GM12801 (cell line): ENCODE results near the gene NFIL3.

Experiments
- CTCF ChIP-seq: IDR thresholded peaks from one replicate; pipeline ENCODE4 v1.5.1; 2011; ENCODE audit warnings: control low read depth; ENCODE audit not compliant: insufficient read length; ENCODE audit errors: extremely low read depth

The NFIL3 gene

DNA sequence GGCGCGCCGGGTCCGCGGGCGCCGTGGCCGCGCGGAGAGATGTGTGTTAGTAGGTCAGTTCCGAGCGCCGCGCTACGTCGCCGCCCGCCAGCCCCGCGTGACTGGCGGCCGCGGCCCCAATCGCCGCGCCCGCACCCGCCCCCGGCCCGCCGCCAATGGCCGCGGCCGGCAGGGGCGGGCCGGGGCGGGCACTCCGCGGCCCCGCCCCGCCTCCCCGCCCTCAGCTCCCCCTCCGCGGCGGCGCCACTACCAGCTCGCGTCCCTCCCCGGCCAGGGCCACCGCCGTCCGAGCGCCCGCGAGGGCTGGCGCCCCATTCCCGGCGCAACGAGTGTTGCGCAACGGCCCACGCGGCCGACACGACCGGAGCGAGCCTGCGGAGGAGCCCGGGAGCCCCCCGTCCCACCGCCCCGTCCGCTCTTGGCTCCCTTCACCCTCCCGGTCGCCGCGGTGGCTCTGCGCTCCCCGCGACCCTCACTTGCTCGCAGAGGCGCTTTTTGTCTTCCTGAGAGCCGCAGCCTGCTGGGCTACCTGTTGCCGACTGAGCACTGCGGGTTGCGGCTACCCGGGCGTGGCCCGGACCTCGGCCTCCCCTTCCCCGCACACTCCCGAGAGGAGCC is at the start of gene NFIL3:
NFIL3 (minus strand) TSS at position 48 of the 618 bp plus-strand sequence. CDS start 13,098 bp downstream, outside the sequence.
- TF ChIP-seq CTCF = no peak

DNA sequence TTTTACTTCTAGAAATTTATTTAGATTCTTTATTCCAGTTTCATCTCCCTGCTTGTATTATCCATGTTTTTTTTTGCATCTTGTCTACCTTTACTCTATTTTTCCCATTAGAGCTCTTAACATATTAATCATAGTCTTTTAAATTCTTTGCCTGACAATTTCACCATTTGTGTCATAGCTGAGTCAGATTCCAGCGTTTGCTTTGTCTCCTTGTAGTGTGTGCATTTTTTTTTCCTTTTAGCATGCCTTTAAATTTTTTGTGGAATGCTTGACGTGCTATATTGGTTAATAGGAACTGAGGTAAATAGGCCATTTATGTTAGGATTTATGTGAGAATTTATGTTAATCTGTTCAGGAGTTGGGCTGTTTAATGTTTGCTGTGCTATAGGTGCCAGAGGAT is 41.8 kb upstream of the NFIL3 start:
- no peak for TF ChIP-seq CTCF

GRCh38 chr9:91458906-91459305 is 35.3 kb upstream of the NFIL3 start:
- TF ChIP-seq CTCF = no peak

GRCh38 chr9:91452844-91453243 is 29.2 kb upstream of the NFIL3 start:
- TF ChIP-seq CTCF = no peak

- TF ChIP-seq CTCF = no peak
These were observed 28.0 kb upstream of the NFIL3 start for GRCh38 chr9:91451431-91452270.

DNA sequence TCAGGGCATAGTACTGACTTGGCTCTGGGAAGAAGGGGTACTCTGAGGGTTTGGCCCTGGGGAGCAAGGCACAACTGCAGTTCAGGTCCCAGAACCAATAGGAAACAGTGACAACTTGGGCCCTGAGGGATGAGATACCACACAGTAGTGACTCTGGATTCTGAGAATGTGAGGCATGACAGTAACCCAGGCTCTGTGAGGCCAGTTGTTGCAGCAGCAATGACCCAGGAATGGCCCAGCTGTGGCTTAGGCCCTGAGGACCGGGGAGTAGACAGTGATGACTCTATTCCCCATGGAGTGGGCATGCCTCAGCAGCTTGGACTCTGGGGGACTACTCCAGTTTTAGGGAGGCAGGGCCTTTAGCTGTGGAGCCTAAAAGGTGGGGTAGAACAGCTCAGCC is 21.5 kb upstream of the NFIL3 start:
- TF ChIP-seq CTCF = no peak

DNA sequence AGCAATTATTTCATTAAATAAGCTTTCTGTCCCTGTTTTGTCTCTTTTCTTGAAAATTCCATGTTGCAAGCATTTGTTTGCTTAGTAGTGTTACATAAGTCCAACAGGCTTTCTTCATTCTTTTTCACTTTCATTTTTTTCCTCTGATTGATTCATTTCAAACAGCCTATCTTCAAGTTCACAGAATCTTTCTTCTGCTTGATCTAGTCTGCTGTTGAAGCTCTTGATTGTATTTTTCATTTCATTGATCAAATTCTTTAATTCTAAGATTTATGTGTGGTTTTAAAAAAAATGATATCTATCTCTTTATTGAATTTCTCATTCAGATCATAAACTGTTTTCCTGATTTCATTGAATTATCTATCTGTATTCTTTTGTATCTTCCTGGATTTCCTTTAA is 20.4 kb upstream of the NFIL3 start:
- no peak for TF ChIP-seq CTCF
